ENCODE results near the gene VPS9D1.

Gene VPS9D1

DNA sequence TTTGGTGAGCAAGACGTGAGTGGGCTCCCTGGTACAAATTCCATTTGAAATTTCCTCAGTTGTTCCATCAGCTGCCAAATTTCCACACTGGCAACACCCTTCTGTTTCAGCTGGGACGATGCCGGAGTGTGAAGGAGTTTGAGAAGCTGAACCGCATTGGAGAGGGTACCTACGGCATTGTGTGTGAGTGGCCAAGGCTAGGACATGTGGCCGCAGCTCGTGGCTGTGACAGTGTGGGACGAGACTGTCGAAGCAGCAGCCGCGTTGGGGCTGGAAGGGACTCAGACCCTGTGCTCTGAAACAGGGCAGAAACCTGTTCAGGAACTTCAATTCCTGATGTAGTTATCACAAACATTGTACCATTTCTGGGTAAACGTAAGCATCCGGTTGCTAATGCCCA lies 31.6 kb downstream of the VPS9D1 start:
- Histone ChIP-seq H3K27ac (no peak overlapping the region), H3K36me3 (peaks cover 22% of the 10 kb centered on the region), H3K27me3 (no peaks in the 10 kb centered on the region), H3K9me3 (no peaks in the 10 kb centered on the region), H3K4me3 (ENCODE audit: low read depth in 1 of 2, low read length in 1 of 2) (no peak overlapping the region), H3K4me1 (ENCODE audit: control insufficient read depth in 1 of 2, insufficient read depth in 1 of 2, low read depth in 1 of 2, low read length in 1 of 2) (peaks cover 12% of the 10 kb centered on the region in 2 experiments)
- TF ChIP-seq, protein P1, sequence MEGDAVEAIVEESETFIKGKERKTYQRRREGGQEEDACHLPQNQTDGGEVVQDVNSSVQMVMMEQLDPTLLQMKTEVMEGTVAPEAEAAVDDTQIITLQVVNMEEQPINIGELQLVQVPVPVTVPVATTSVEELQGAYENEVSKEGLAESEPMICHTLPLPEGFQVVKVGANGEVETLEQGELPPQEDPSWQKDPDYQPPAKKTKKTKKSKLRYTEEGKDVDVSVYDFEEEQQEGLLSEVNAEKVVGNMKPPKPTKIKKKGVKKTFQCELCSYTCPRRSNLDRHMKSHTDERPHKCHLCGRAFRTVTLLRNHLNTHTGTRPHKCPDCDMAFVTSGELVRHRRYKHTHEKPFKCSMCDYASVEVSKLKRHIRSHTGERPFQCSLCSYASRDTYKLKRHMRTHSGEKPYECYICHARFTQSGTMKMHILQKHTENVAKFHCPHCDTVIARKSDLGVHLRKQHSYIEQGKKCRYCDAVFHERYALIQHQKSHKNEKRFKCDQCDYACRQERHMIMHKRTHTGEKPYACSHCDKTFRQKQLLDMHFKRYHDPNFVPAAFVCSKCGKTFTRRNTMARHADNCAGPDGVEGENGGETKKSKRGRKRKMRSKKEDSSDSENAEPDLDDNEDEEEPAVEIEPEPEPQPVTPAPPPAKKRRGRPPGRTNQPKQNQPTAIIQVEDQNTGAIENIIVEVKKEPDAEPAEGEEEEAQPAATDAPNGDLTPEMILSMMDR (IDR thresholded peaks at IDR 0.05) = no peak

DNA sequence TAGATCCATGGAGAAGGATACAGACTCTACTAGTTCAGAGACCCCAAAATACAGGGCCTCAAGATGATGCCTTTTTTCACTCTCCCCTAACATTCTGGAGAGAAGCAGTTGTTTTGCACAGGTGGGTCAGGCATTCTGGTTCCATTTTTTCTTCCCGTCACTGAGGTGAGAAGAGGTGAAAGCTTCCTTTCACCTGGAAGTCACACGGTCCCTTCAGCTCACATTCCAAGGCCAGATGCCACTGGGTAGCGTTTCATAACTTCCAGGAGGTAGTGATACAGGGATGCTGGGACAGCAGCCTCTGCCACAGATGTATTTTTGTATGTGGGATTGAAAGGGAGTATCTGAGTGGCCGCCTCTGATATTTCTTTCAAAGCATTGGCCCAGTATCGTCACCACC lies 32.3 kb downstream of the VPS9D1 start:
- Histone ChIP-seq H3K36me3 (peaks cover 17% of the 10 kb centered on the region), H3K27me3 (no peaks in the 10 kb centered on the region), H3K4me1 (ENCODE audit: control insufficient read depth in 1 of 2, insufficient read depth in 1 of 2, low read depth in 1 of 2, low read length in 1 of 2) (peaks cover 12% of the 10 kb centered on the region in 2 experiments), H3K27ac (no peak overlapping the region), H3K4me3 (ENCODE audit: low read depth in 1 of 2, low read length in 1 of 2) (no peak overlapping the region), H3K9me3 (no peaks in the 10 kb centered on the region)
- TF ChIP-seq, protein P1 (IDR thresholded peaks at IDR 0.05) = no peak

DNA sequence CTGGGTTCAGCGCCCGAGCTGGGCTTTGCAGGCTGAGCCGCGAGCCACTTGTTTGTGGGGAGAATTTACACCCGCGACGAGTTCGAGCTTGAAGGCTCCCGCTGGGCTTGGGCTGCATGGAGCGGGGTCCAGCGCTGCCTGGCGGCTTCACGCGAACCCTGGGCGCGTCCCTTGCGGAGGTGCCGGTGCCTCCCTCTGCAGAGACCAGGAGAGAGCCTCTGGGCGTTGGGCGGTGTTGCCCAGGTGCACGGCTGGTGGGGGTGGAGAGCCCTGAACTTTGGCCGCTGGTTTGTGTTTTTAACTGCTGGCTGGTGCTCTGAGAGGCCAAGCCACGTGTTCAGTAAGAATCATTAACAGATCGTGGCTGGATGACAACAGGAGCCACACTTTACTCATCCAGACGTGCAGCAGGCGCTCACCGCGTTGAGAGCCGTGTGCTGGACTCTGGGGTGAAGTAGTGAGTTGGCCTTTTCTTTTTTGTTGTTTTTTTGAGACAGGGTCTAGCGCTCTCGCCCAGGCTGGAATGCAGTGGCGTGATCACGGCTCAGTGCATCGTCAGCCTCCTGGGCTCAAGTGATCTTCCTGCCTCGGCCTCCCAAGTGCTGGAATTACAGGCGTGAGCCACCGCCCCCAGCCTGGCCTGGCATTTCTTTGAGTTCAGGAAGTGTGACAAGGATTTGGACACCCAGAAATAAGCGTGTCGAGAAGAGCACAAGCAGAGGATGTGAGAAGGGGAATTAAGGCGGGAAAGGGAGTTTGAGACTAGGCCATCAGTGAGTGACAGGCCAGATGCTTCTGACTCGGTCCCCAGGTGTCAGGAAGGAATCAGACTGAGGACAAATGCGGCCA lies 33.4 kb downstream of the VPS9D1 start:
- H3K4me1 ChIP-seq (ENCODE audit: control insufficient read depth in 1 of 2, insufficient read depth in 1 of 2, low read depth in 1 of 2, low read length in 1 of 2) = peaks cover 12% of the 10 kb centered on the region in 2 experiments
- no peaks in the 10 kb centered on the region for H3K9me3 ChIP-seq
- peak overlapping the region; percentile 64 for H3K27ac ChIP-seq
- H3K4me3 ChIP-seq (ENCODE audit: low read depth in 1 of 2, low read length in 1 of 2) = peak overlapping the region; percentile 92 to 99
- H3K36me3 ChIP-seq = peaks cover 10% of the 10 kb centered on the region
- TF ChIP-seq, protein P1 (IDR thresholded peaks at IDR 0.05) = no peak
- no peaks in the 10 kb centered on the region for H3K27me3 ChIP-seq

DNA sequence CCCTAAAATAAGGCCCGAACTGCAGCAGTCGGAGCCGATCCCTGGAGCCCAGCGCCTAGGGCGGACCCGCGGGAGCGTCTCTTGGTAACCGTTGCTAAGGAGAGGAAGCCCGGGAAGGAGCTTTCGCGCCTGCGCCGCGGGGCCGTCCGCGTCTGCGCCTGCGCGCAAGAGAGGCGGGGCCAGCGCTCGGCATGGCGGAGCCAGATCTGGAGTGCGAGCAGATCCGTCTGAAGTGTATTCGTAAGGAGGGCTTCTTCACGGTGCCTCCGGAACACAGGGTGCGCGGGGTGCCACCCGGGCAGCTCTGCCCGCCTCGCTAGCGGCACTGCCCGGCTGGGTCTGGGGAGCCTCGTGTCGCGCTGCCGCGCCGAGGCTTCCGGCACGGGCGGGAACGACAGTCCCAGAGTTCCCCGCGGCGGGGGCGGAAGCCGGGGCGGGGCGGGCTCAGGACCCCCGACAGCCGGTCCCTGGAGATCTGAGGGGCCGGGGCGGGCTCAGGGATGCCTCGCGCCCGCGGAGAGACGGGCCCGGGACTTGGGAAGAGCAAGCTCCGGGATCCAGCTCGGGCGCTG lies 34.1 kb downstream of the VPS9D1 start, which contains the start of gene CDK10:
Gene CDK10, plus strand, starts transcription at position 170 of the 572 bp plus-strand sequence. Its CDS starts 22 bp downstream, at position 192.
- Histone ChIP-seq H3K27me3 (no peaks in the 10 kb centered on the region), H3K4me3 (ENCODE audit: low read depth in 1 of 2, low read length in 1 of 2) (peak within 1 kb of the TSS; percentile 92 to 99), H3K36me3 (peaks cover 3% of the 10 kb centered on the region), H3K27ac (peak within 1 kb of the TSS; percentile 64), H3K4me1 (ENCODE audit: control insufficient read depth in 1 of 2, insufficient read depth in 1 of 2, low read depth in 1 of 2, low read length in 1 of 2) (peaks cover 12% of the 10 kb centered on the region in 2 experiments), H3K9me3 (no peaks in the 10 kb centered on the region)
- TF ChIP-seq, protein P1 (IDR thresholded peaks at IDR 0.05) = peak; percentile 5

DNA sequence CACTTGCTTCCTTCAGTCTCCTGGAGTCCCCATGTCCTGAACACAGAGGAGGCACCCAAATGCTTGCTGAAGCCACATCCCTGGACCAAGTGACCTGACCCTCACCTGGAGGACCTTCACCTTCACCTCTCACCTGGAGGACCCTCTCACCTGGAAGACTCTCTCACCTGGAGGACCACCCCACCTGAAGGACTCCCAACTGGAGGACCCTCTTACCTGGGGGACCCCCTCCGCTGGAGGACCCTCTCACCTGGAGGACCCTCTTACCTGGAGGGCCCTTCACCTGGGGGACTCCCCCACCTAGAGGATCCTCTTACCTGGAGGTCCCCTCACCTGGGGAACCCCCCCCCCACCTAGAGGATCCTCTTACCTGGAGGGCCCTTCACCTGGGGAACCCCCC lies 34.8 kb downstream of the VPS9D1 start:
- no peaks in the 10 kb centered on the region for H3K9me3 ChIP-seq
- no peaks in the 10 kb centered on the region for H3K27me3 ChIP-seq
- no peak overlapping the region for H3K27ac ChIP-seq
- TF ChIP-seq, protein P1 (IDR thresholded peaks at IDR 0.05) = no peak
- H3K36me3 ChIP-seq = no peaks in the 10 kb centered on the region
- peaks cover 12% of the 10 kb centered on the region in 2 experiments for H3K4me1 ChIP-seq (ENCODE audit: control insufficient read depth in 1 of 2, insufficient read depth in 1 of 2, low read depth in 1 of 2, low read length in 1 of 2)
- H3K4me3 ChIP-seq (ENCODE audit: low read depth in 1 of 2, low read length in 1 of 2) = peak overlapping the region in 1 of 2 experiments; percentile 99

All from neutrophil (primary cell).